Tibial nerve (tissue), 4 donors: ENCODE results near the gene ARHGAP33. TPM values are rescaled to one million over a fixed set of nuclear protein-coding genes. Genes with fewer than 3 reads are reported as not detected.

Experiments
- DNase-seq, 2 donors: peaks; one replicate each; pipeline ENCODE4 v3.0.0-alpha.2; 2019; ENCODE audit warnings: low spot score in 2 of 2
- H3K27ac ChIP-seq, 4 donors: fragments of 200-600 bp; sonication (generic) in 3 of 4; one replicate each; pipeline ENCODE4 v1.5.1; 2017 to 2019; ENCODE audit warnings: mild to moderate bottlenecking in 1 of 4
- H3K27me3 ChIP-seq, 2 donors: fragments of 200-600 bp; sonication (generic) in 1 of 2; one replicate each; pipeline versions ENCODE4 v1.5.1 to v1.6.0; 2017 to 2019
- H3K36me3 ChIP-seq, 3 donors: fragments of 200-600 bp; sonication (generic); one replicate each; pipeline ENCODE4 v1.5.1; 2018 to 2019
- H3K4me1 ChIP-seq, 4 donors: fragments of 200-600 bp; sonication (generic) in 3 of 4; one replicate each; pipeline ENCODE4 v1.5.1; 2017 to 2019
- H3K4me3 ChIP-seq, 4 donors: fragments of 200-600 bp; sonication (generic) in 3 of 4; one replicate each; pipeline ENCODE4 v1.5.1; 2017 to 2019; ENCODE audit warnings: mild to moderate bottlenecking in 1 of 4, moderate library complexity in 1 of 4
- H3K9me3 ChIP-seq, 4 donors: fragments of 200-600 bp; sonication (generic) in 3 of 4; one replicate each; pipeline ENCODE4 v1.5.1; 2017 to 2019
- CTCF ChIP-seq, 5 experiments: fragments of 200-600 bp in 3 of 5; fragments of 450-650 bp in 2 of 5; sonication (generic) in 3 of 5; IDR thresholded peaks; one replicate each; pipeline ENCODE4 v1.5.1; 2016 to 2019; ENCODE audit warnings: antibody characterized with exemption in 5 of 5, mild to moderate bottlenecking in 3 of 5, moderate library complexity in 2 of 5
- EP300 ChIP-seq, 2 donors: sonication (generic); formaldehyde crosslinking; IDR thresholded peaks; one replicate each; pipeline ENCODE4 v1.6.1; 2017; ENCODE audit warnings: antibody characterized with exemption in 2 of 2, mild to moderate bottlenecking in 1 of 2
- POLR2A ChIP-seq, 2 donors: fragments of 450-650 bp; IDR thresholded peaks; one replicate each; pipeline ENCODE4 v1.6.1; 2017; ENCODE audit warnings: antibody characterized with exemption in 2 of 2, mild to moderate bottlenecking in 2 of 2, moderate library complexity in 2 of 2
- WGBS, 2 donors: methylation state at CpG; one replicate each; pipeline ENCODE4 v1.1.5; 2018; 5-methylcytosine and 5-hydroxymethylcytosine counted together
- total RNA-seq, 4 donors: library from RNA; depleted of rRNA; stranded (reverse); fragments of >200 nt; gene quantifications; one replicate each; pipeline ENCODE4 v1.1.0, GENCODE V29; 2016

Gene ARHGAP33
- total RNA-seq, 4 donors from 2014 or later = 6.6 to 46.8 (median 26.1) TPM

DNA sequence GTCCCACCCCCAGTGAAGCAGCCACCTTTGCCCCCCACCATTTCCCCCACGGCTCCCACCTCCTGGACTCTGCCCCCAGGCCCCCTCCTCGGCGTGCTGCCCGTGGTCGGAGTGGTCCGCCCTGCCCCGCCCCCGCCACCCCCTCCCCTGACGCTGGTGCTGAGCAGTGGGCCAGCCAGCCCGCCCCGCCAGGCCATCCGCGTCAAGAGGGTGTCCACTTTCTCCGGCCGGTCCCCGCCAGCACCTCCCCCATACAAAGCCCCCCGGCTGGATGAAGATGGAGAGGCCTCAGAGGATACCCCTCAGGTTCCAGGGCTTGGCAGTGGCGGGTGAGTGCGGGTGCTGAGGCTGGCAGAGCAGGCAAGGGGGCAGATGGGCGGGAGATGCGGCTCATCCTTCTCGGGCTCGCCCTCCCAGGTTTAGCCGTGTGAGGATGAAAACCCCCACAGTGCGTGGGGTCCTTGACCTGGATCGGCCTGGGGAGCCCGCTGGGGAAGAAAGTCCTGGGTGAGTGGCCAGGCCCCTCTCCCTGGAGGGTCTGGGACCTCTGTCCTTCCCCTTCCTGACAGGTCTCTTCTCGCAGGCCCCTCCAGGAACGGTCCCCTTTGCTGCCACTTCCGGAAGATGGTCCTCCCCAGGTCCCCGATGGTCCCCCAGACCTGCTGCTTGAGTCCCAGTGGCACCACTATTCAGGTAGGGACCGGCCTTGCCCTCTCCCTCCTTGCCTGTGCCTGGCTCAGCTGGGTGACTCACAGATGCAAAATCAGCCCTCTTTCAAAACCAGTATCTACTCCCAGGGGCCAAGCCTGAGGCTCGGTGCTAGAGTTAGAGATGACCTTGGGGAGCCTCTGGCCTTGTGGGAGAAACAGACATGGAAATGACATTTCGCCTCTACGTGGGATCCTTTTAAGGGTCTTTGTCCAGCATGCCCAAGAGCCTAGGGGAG is 41.9 kb upstream of the ARHGAP33 start:
- WGBS, 2 donors = 89% methylated on average over 25 to 30 of the region's 35 CpGs

GRCh38 chr19:35734273-35734672 is 41.1 kb upstream of the ARHGAP33 start:
- peaks cover 0 to 2% (median 0%) of the 10 kb centered on the region in 4 donors for H3K4me1 ChIP-seq
- WGBS, 2 donors = 88 to 90% methylated on average over 8 of the region's 8 CpGs
- no peaks in the 10 kb centered on the region for H3K9me3 ChIP-seq
- no peak for DNase-seq
- peaks cover 3 to 100% (median 25%) of the 10 kb centered on the region in 3 donors for H3K36me3 ChIP-seq
- TF ChIP-seq CTCF (IDR thresholded peaks at IDR 0.05) = no peak
- no peak for TF ChIP-seq EP300 (IDR thresholded peaks at IDR 0.05)
- no peak for TF ChIP-seq POLR2A (IDR thresholded peaks at IDR 0.05)
- H3K27me3 ChIP-seq = no peaks in the 10 kb centered on the region
- no peak overlapping the region for H3K4me3 ChIP-seq
- H3K27ac ChIP-seq = no peak overlapping the region

More for the DNA sequence above, 41.9 kb upstream of the ARHGAP33 start:
- no peaks in the 10 kb centered on the region for H3K27me3 ChIP-seq
- no peak overlapping the region for H3K4me3 ChIP-seq
- peaks cover 2 to 100% (median 32%) of the 10 kb centered on the region in 3 donors for H3K36me3 ChIP-seq
- no peak for TF ChIP-seq POLR2A (IDR thresholded peaks at IDR 0.05)
- TF ChIP-seq CTCF (IDR thresholded peaks at IDR 0.05) = no peak
- no peak for TF ChIP-seq EP300 (IDR thresholded peaks at IDR 0.05)
- no peaks in the 10 kb centered on the region for H3K9me3 ChIP-seq
- H3K4me1 ChIP-seq = no peaks in the 10 kb centered on the region
- no peak for DNase-seq
- H3K27ac ChIP-seq = no peak overlapping the region

DNA sequence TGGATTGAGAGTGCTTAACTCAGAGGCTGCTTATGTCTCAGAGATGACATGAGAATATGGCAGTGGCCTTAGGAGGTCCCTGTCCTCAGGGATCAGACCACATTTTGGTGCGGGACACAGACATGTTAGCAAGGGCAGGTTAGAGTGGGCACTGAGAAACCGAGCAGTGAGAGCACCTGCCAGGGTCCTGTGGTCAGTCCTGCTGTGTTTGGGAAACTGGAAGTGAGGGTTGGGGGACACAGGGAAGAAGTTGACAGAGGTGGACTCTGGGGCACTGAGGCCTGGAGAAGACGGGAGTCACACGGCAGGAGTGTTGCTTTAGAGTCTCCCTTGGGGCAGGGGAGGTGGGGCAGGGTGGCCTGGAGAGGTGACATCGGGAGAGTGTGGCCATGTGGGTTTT is 40.5 kb upstream of the ARHGAP33 start:
- WGBS, 2 donors = 75 to 82% methylated on average over 5 of the region's 5 CpGs
- Histone ChIP-seq H3K9me3 (no peaks in the 10 kb centered on the region), H3K4me3 (no peak overlapping the region), H3K36me3 (peaks cover 3 to 94% (median 22%) of the 10 kb centered on the region in 3 donors), H3K4me1 (peaks cover 0 to 8% (median 4%) of the 10 kb centered on the region in 4 donors), H3K27ac (no peak overlapping the region), H3K27me3 (no peaks in the 10 kb centered on the region)
- no peak for TF ChIP-seq EP300 (IDR thresholded peaks at IDR 0.05)
- no peak for TF ChIP-seq POLR2A (IDR thresholded peaks at IDR 0.05)
- TF ChIP-seq CTCF (IDR thresholded peaks at IDR 0.05) = no peak
- DNase-seq = no peak

- Histone ChIP-seq H3K36me3 (peaks cover 3 to 71% (median 4%) of the 10 kb centered on the region in 3 donors), H3K4me3 (no peak overlapping the region), H3K9me3 (no peaks in the 10 kb centered on the region), H3K4me1 (peaks cover 0 to 22% (median 12%) of the 10 kb centered on the region in 4 donors), H3K27me3 (no peaks in the 10 kb centered on the region), H3K27ac (no peak overlapping the region)
- 82 to 85% methylated on average over 21 of the region's 22 CpGs for WGBS, 2 donors
- TF ChIP-seq EP300 (IDR thresholded peaks at IDR 0.05) = no peak
- no peak for TF ChIP-seq POLR2A (IDR thresholded peaks at IDR 0.05)
- TF ChIP-seq CTCF (IDR thresholded peaks at IDR 0.05) = no peak
- DNase-seq = no peak
Measured at GRCh38 chr19:35736913-35737886, 38.2 kb upstream of the ARHGAP33 start.
